Measurements from ENCODE around the gene ADAM12. TPM values are rescaled to one million over a fixed set of nuclear protein-coding genes. Genes with fewer than 3 reads are reported as not detected.
A peak's percentile ranks its signal among the peaks of the same experiment; 100 is the strongest.
"Not testable (repeated sequence)": the region's sequence is repeated elsewhere in the genome, so short reads cannot be mapped to it uniquely, and the experiment has no call there.

Gene ADAM12
- total and polyA plus RNA-seq, 11 donors: 0.04 to 11.2 (median 0.82) TPM; not detected in 1

GRCh38 chr10:126057494-126057893, 330.8 kb downstream of the ADAM12 start:
- Histone ChIP-seq H3K4me1 (peaks cover 0 to 36% (median 14%) of the 10 kb centered on the region in 12 donors), H3K36me3 (no peaks in the 10 kb centered on the region), H3K27ac (no peak overlapping the region), H3K27me3 (peaks cover 0 to 5% (median 0%) of the 10 kb centered on the region in 9 donors), H3K4me3 (no peak overlapping the region), H3K9me3 (peaks cover 0 to 8% (median 0%) of the 10 kb centered on the region in 12 donors)
- DNase-seq (no peak), ATAC-seq (no peak)
- TF ChIP-seq, protein P1, sequence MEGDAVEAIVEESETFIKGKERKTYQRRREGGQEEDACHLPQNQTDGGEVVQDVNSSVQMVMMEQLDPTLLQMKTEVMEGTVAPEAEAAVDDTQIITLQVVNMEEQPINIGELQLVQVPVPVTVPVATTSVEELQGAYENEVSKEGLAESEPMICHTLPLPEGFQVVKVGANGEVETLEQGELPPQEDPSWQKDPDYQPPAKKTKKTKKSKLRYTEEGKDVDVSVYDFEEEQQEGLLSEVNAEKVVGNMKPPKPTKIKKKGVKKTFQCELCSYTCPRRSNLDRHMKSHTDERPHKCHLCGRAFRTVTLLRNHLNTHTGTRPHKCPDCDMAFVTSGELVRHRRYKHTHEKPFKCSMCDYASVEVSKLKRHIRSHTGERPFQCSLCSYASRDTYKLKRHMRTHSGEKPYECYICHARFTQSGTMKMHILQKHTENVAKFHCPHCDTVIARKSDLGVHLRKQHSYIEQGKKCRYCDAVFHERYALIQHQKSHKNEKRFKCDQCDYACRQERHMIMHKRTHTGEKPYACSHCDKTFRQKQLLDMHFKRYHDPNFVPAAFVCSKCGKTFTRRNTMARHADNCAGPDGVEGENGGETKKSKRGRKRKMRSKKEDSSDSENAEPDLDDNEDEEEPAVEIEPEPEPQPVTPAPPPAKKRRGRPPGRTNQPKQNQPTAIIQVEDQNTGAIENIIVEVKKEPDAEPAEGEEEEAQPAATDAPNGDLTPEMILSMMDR (IDR thresholded peaks at IDR 0.05): no peak
- TF ChIP-seq POLR2A (IDR thresholded peaks at IDR 0.05): no peak
- WGBS, 4 donors: 86 to 89% (median 88%) methylated on average over 8 of the region's 8 CpGs
- intact Hi-C loops (cut with DNase I): no loop called here

GRCh38 chr10:126054191-126054590, 334.1 kb downstream of the ADAM12 start:
- no peak for DNase-seq

GRCh38 chr10:126052171-126052570, 336.1 kb downstream of the ADAM12 start:
- no peak for TF ChIP-seq POLR2A (IDR thresholded peaks at IDR 0.05)
- TF ChIP-seq, protein P1 (IDR thresholded peaks at IDR 0.05): no peak
- H3K4me3 ChIP-seq: no peak overlapping the region
- H3K27me3 ChIP-seq: no peaks in the 10 kb centered on the region
- no peaks in the 10 kb centered on the region for H3K36me3 ChIP-seq
- no peaks in the 10 kb centered on the region for H3K9me3 ChIP-seq
- 75 to 95% (median 83%) methylated on average over 2 of the region's 2 CpGs for WGBS, 4 donors
- H3K27ac ChIP-seq: no peak overlapping the region
- peaks cover 0 to 24% (median 14%) of the 10 kb centered on the region in 12 donors for H3K4me1 ChIP-seq
- no peak for ATAC-seq
- intact Hi-C loops (cut with DNase I): no loop called here
- no peak for DNase-seq

More at GRCh38 chr10:126054191-126054590, 334.1 kb downstream of the ADAM12 start:
- H3K4me1 ChIP-seq: peaks cover 0 to 30% (median 12%) of the 10 kb centered on the region in 12 donors
- no peak overlapping the region for H3K27ac ChIP-seq
- H3K36me3 ChIP-seq: no peaks in the 10 kb centered on the region
- intact Hi-C loops (cut with DNase I): no loop called here
- H3K27me3 ChIP-seq: peaks cover 0 to 5% (median 0%) of the 10 kb centered on the region in 9 donors
- TF ChIP-seq, protein P1 (IDR thresholded peaks at IDR 0.05): no peak
- TF ChIP-seq POLR2A (IDR thresholded peaks at IDR 0.05): no peak
- no peak for ATAC-seq
- H3K9me3 ChIP-seq: no peaks in the 10 kb centered on the region
- H3K4me3 ChIP-seq: no peak overlapping the region
- WGBS, 4 donors: 94 to 98% (median 95%) methylated on average over 6 of the region's 6 CpGs

DNA sequence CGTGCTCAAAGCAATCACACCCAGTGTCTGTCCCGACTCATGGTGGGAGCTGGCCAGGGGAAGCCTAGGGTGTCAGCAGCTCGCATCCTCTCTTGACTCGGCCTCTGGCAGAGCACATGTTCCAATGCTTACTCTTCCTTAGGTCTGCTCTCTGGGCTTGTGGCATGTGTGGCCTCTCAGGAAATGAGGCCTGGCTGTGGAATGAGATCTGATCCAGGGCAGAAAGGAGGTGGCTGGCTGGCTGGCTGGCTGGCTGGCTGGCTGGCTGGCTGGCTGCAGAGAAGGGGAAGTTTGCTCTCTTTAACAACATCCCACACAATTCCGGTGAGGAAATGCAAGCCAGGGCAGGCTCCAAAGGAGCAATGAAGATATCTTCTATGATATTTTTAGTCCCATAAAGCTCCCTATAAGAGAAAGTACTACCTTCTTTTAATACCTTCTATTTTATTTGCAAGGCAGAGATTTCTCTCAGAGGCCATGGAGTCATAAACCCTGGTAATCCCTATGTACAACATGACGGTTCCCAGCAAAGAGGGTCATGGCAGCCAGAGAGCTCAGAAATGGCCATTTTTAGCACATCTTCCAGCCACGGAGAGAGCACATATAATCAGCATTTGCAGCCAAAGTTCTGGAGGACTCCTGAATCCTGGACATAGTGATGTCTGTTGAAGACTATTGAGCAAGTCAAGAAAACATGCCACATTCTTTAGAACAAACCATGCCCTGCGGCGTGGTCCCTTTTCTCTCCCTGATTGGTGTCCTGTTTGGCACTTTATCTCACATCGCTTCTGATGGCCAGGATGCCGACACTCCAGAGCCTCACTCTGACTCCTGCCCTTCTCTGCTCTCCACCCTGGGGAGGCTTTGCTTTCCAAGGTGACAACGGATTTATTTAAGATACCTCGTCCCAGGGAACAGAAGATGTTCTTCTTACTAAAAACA, 338.2 kb downstream of the ADAM12 start:
- TF ChIP-seq, protein P1 (IDR thresholded peaks at IDR 0.05): no peak
- TF ChIP-seq POLR2A (IDR thresholded peaks at IDR 0.05): no peak
- DNase-seq (peak in 4 of 5 donors; percentile 53 to 71 (median 57)), ATAC-seq (peak; percentile 67 to 95 (median 88))
- no peaks in the 10 kb centered on the region for H3K9me3 ChIP-seq
- peak overlapping the region in 4 of 12 donors; percentile 42 to 72 (median 44) for H3K27ac ChIP-seq
- H3K4me3 ChIP-seq: no peak overlapping the region
- 46 to 52% (median 49%) methylated on average over 13 of the region's 13 CpGs for WGBS, 4 donors
- intact Hi-C loops (cut with DNase I): no loop called here
- no peaks in the 10 kb centered on the region for H3K27me3 ChIP-seq
- H3K4me1 ChIP-seq: peaks cover 0 to 24% (median 14%) of the 10 kb centered on the region in 12 donors
- no peaks in the 10 kb centered on the region for H3K36me3 ChIP-seq

DNA sequence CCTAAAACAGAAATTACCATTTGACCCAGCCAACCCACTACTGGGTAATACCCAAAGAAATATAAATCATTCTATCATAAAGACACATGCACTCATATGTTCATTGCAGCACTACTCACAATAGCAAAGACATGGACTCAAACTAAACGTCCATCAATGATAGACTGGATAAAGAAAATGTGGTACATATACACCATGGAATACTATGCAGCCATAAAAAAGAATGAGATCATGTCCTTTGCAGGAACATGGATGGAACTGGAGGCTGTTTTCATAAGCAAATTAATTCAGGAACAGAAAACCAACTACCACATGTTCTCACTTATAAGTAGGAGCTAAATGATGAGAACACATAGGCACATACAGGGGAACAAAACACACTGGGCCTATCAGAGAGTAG, 340.5 kb downstream of the ADAM12 start:
- H3K27ac ChIP-seq; H3K4me3 ChIP-seq; H3K36me3 ChIP-seq; H3K9me3 ChIP-seq; ATAC-seq; intact Hi-C loops (cut with DNase I); DNase-seq; H3K27me3 ChIP-seq: not testable (repeated sequence)
- 86 to 92% (median 91%) methylated on average over 1 of the region's 1 CpG for WGBS, 4 donors
- peaks cover 0 to 36% (median 19%) of the 10 kb centered on the region in 12 donors for H3K4me1 ChIP-seq
